ENCODE measurements around the gene SERPINB8. TPM values are rescaled to one million over a fixed set of nuclear protein-coding genes. Genes with fewer than 3 reads are reported as not detected.
"Not testable (repeated sequence)": the region's sequence is repeated elsewhere in the genome, so short reads cannot be mapped to it uniquely, and the experiment has no call there.

Gene SERPINB8
- total RNA-seq, 4 donors from 2014 or later = 6.4 to 16.6 (median 11.5) TPM

- Histone ChIP-seq H3K27ac (no peak overlapping the region), H3K9me3 (no peaks in the 10 kb centered on the region), H3K36me3 (no peaks in the 10 kb centered on the region), H3K4me1 (peaks cover 0 to under 1% (median 0%) of the 10 kb centered on the region in 3 donors), H3K27me3 (no peaks in the 10 kb centered on the region), H3K4me3 (no peak overlapping the region)
- ATAC-seq = no peak
- WGBS, 2 donors (ENCODE audit: low coverage in 1 of 2) = 78 to 86% methylated on average over 1 to 3 of the region's 3 CpGs
- TF ChIP-seq POLR2A (IDR thresholded peaks at IDR 0.05) = no peak
Observed at GRCh38 chr18:63930773-63931354, 39.0 kb upstream of the SERPINB8 start.

DNA sequence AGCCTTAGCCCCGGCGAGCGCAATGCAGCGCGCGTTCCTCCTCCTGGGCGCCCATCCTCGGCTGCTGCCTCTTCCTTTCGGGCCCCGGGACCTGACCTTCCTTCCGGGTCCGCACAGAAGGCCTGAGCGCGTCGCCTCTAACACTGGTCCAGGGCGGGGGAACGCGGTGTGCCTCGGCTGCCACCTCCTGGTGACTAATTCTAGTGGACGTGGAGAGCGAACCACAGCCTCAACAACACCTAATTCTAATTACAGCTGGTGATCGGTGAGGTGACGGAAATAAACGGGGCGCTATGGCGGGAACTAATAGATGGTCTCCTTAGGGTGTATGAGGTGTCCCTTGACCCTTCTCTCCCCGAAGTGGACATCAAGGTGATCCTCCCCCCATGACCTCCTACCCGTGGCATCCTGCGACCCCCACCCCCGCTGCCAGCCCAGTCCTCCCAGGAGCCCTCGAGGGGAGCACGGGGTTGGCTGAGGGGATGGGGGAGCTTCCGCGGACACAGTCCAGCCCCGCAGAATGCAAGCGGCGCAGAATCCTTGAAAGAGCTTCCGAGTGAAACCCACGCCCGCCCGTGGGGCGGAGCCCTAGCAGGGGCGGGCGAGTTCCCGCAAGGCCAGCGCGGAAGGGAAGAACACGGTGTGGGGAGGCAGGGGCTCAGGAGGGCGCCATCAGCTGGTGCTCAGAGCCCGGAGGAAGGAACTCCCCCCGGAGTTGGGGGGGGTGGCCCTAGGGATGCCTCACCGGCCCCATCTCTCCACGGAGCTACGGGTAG, 33.5 kb upstream of the SERPINB8 start:
- H3K27ac ChIP-seq = peak overlapping the region in 1 of 4 donors; percentile 39
- no peaks in the 10 kb centered on the region for H3K9me3 ChIP-seq
- peak; percentile 90 for ATAC-seq
- H3K27me3 ChIP-seq = peaks cover 31% of the 10 kb centered on the region
- TF ChIP-seq POLR2AphosphoS5 (IDR thresholded peaks at IDR 0.05) (no peak), POLR2A (IDR thresholded peaks at IDR 0.05) (no peak), EP300 (IDR thresholded peaks at IDR 0.05) (no peak)
- TF ChIP-seq, protein P1, sequence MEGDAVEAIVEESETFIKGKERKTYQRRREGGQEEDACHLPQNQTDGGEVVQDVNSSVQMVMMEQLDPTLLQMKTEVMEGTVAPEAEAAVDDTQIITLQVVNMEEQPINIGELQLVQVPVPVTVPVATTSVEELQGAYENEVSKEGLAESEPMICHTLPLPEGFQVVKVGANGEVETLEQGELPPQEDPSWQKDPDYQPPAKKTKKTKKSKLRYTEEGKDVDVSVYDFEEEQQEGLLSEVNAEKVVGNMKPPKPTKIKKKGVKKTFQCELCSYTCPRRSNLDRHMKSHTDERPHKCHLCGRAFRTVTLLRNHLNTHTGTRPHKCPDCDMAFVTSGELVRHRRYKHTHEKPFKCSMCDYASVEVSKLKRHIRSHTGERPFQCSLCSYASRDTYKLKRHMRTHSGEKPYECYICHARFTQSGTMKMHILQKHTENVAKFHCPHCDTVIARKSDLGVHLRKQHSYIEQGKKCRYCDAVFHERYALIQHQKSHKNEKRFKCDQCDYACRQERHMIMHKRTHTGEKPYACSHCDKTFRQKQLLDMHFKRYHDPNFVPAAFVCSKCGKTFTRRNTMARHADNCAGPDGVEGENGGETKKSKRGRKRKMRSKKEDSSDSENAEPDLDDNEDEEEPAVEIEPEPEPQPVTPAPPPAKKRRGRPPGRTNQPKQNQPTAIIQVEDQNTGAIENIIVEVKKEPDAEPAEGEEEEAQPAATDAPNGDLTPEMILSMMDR (IDR thresholded peaks at IDR 0.05) = peak; percentile 48 to 80 (median 52)
- 0 to 2% methylated on average over 8 to 9 of the region's 54 CpGs for WGBS, 2 donors (ENCODE audit: low coverage in 1 of 2)
- peaks cover 0 to 13% (median 6%) of the 10 kb centered on the region in 3 donors for H3K4me1 ChIP-seq
- peak overlapping the region; percentile 30 to 55 for H3K4me3 ChIP-seq
- no peaks in the 10 kb centered on the region for H3K36me3 ChIP-seq

GRCh38 chr18:63936932-63937393, 32.9 kb upstream of the SERPINB8 start:
- Histone ChIP-seq H3K4me1 (peaks cover 0 to 13% (median 6%) of the 10 kb centered on the region in 3 donors), H3K27me3 (peaks cover 37% of the 10 kb centered on the region), H3K9me3 (no peaks in the 10 kb centered on the region), H3K36me3 (no peaks in the 10 kb centered on the region), H3K4me3 (peak overlapping the region in 1 of 2 donors; percentile 55), H3K27ac (no peak overlapping the region)
- 33 to 64% methylated on average over 8 to 13 of the region's 19 CpGs for WGBS, 2 donors (ENCODE audit: low coverage in 1 of 2)
- ATAC-seq = no peak
- TF ChIP-seq, protein P1 (IDR thresholded peaks at IDR 0.05) = no peak
- TF ChIP-seq POLR2AphosphoS5 (IDR thresholded peaks at IDR 0.05) (no peak), EP300 (IDR thresholded peaks at IDR 0.05) (no peak), POLR2A (IDR thresholded peaks at IDR 0.05) (no peak)

GRCh38 chr18:63940008-63940407, 29.9 kb upstream of the SERPINB8 start:
- no peaks in the 10 kb centered on the region for H3K36me3 ChIP-seq
- TF ChIP-seq, protein P1 (IDR thresholded peaks at IDR 0.05) = no peak
- TF ChIP-seq POLR2AphosphoS5 (IDR thresholded peaks at IDR 0.05) (no peak), POLR2A (IDR thresholded peaks at IDR 0.05) (no peak), EP300 (IDR thresholded peaks at IDR 0.05) (no peak)
- H3K27me3 ChIP-seq = peaks cover 54% of the 10 kb centered on the region
- ATAC-seq = no peak
- H3K4me3 ChIP-seq = no peak overlapping the region
- peaks cover 0 to 13% (median 6%) of the 10 kb centered on the region in 3 donors for H3K4me1 ChIP-seq
- H3K9me3 ChIP-seq = peaks cover 0 to under 1% (median 0%) of the 10 kb centered on the region in 3 donors
- 89 to 96% methylated on average over 3 to 5 of the region's 8 CpGs for WGBS, 2 donors (ENCODE audit: low coverage in 1 of 2)
- no peak overlapping the region for H3K27ac ChIP-seq

- not testable (repeated sequence) for H3K36me3 ChIP-seq, ATAC-seq
Observed at GRCh38 chr18:63940543-63941050, 29.3 kb upstream of the SERPINB8 start.

More at GRCh38 chr18:63940543-63941050, 29.3 kb upstream of the SERPINB8 start:
- WGBS, 2 donors (ENCODE audit: low coverage in 1 of 2) = 81 to 86% methylated on average over 1 to 2 of the region's 17 CpGs
- H3K9me3 ChIP-seq, H3K4me3 ChIP-seq, H3K27ac ChIP-seq: not testable (repeated sequence)
- peaks cover 0 to 13% (median 6%) of the 10 kb centered on the region in 3 donors for H3K4me1 ChIP-seq
- H3K27me3 ChIP-seq = peaks cover 60% of the 10 kb centered on the region
